Keratinocyte (primary cell): Measurements from ENCODE around the gene CSMD2. TPM values are rescaled to one million over a fixed set of nuclear protein-coding genes. Genes with fewer than 3 reads are reported as not detected.

Experiments
- DNase-seq: peaks from one replicate; pipeline ENCODE4 v3.0.0-alpha.2; 2011; ENCODE audit warnings: low read depth, missing footprints, low spot score
- FAIRE-seq: peaks from 2 replicates; lab custom pipeline; 2011; peaks lifted over from hg19 to GRCh38; lab: Jason Lieb, UNC
- H2AFZ ChIP-seq: 2 replicates; pipeline ENCODE4 v1.6.0; 2012; ENCODE audit warnings: low read length, control low read depth, inconsistent platforms; ENCODE audit not compliant: control insufficient read depth
- H3K27ac ChIP-seq: 2 replicates; pipeline ENCODE4 v1.5.1; 2011; ENCODE audit warnings: low read length; ENCODE audit not compliant: control insufficient read depth, insufficient read depth
- H3K27me3 ChIP-seq: 3 replicates; pipeline ENCODE4 v1.6.0; 2011; ENCODE audit warnings: low read length; ENCODE audit not compliant: control insufficient read depth, insufficient read depth; ENCODE audit errors: extremely low read depth
- H3K36me3 ChIP-seq, 2 experiments: 2 replicates in 1 of 2; 3 replicates in 1 of 2; pipeline ENCODE4 v1.5.1; 2011; ENCODE audit warnings: low read length in 2 of 2, mild to moderate bottlenecking in 1 of 2; ENCODE audit not compliant: control insufficient read depth in 2 of 2, insufficient read depth in 2 of 2; ENCODE audit errors: extremely low read depth in 1 of 2
- H3K4me1 ChIP-seq: 3 replicates; pipeline ENCODE4 v1.5.1; 2011; ENCODE audit warnings: low read length; ENCODE audit not compliant: control insufficient read depth, insufficient read depth; ENCODE audit errors: extremely low read depth
- H3K4me2 ChIP-seq: 3 replicates; pipeline ENCODE4 v1.6.0; 2011; ENCODE audit warnings: low read depth, low read length; ENCODE audit not compliant: control insufficient read depth, insufficient read depth; ENCODE audit errors: extremely low read depth
- H3K4me3 ChIP-seq, 3 experiments: fragments of 200-600 bp in 1 of 3; sonication (generic) in 1 of 3; 2 replicates in 2 of 3; 3 replicates in 1 of 3; pipeline ENCODE4 v1.5.1; 2011 to 2016; ENCODE audit warnings: low read length in 3 of 3, mild to moderate bottlenecking in 3 of 3, control low read depth in 2 of 3, inconsistent platforms in 1 of 3, low read depth in 1 of 3, mixed read lengths in 1 of 3, mixed run types in 1 of 3, moderate library complexity in 1 of 3; ENCODE audit not compliant: control insufficient read depth in 2 of 3, insufficient read depth in 2 of 3; ENCODE audit errors: extremely low read depth in 1 of 3
- H3K79me2 ChIP-seq: 2 replicates; pipeline ENCODE4 v1.6.0; 2012; ENCODE audit warnings: low read length; ENCODE audit not compliant: control insufficient read depth, insufficient read depth
- H3K9ac ChIP-seq: 3 replicates; pipeline ENCODE4 v1.6.0; 2011; ENCODE audit warnings: low read length; ENCODE audit not compliant: control insufficient read depth, insufficient read depth; ENCODE audit errors: extremely low read depth
- H3K9me1 ChIP-seq: 3 replicates; pipeline ENCODE4 v1.6.0; 2011; ENCODE audit warnings: low read length; ENCODE audit not compliant: control insufficient read depth, insufficient read depth; ENCODE audit errors: extremely low read depth
- H3K9me3 ChIP-seq: 2 replicates; pipeline ENCODE4 v1.5.1; 2012; ENCODE audit warnings: low read depth, low read length; ENCODE audit not compliant: control insufficient read depth
- H4K20me1 ChIP-seq: 3 replicates; pipeline ENCODE4 v1.6.0; 2011; ENCODE audit warnings: low read length; ENCODE audit not compliant: control insufficient read depth, insufficient read depth; ENCODE audit errors: extremely low read depth
- CTCF ChIP-seq, 3 experiments: IDR thresholded peaks in 1 of 3; conservative IDR thresholded peaks in 1 of 3; optimal IDR thresholded peaks in 1 of 3; 2 replicates in 2 of 3; 3 replicates in 1 of 3; pipeline versions ENCODE3 to v1.5.1; 2011; ENCODE audit warnings: low read length in 3 of 3, mild to moderate bottlenecking in 3 of 3, moderate library complexity in 2 of 3, control low read depth in 1 of 3, inconsistent platforms in 1 of 3; ENCODE audit not compliant: insufficient read depth in 2 of 3; ENCODE audit errors: extremely low read depth in 1 of 3
- EZH2 ChIP-seq: IDR thresholded peaks from one replicate; pipeline ENCODE4 v1.6.1; 2012; ENCODE audit warnings: inconsistent platforms, mild to moderate bottlenecking, low read length, moderate library complexity
- dilution Hi-C: fragments of 300-500 bp; cut with MboI; formaldehyde crosslinking; loops from one replicate; pipeline ENCODE4 v1.7.0; 2020; ENCODE audit warnings: low sequenced_read_pairs; ENCODE audit not compliant: extremely low pct_ligation_motif_present
- polyA plus RNA-seq, 5 experiments: library from polyadenylated mRNA; depleted of rRNA in 3 of 5; stranded (reverse) in 3 of 5; stranded (forward) in 1 of 5; unstranded in 1 of 5; fragments of >200 nt; gene quantifications; 1 replicate in 1 of 5; 2 replicates in 3 of 5; 3 replicates in 1 of 5; pipeline versions ENCODE4 v1.2.1 to v1.2.3, GENCODE V29; 2011 to 2012; ENCODE audit warnings: missing spikeins in 2 of 5, low read depth in 1 of 5, low replicate concordance in 1 of 5

CSMD2 gene
- polyA plus RNA-seq, 1 donor (not counting 4 experiments of a cell fraction or from before 2014, with no cell fraction given) = 2.0 TPM

- H3K27ac ChIP-seq = no peak overlapping the region
- no peak for FAIRE-seq
- H3K9ac ChIP-seq = no peak overlapping the region
- H4K20me1 ChIP-seq = no peaks in the 10 kb centered on the region
- no peaks in the 10 kb centered on the region for H3K9me1 ChIP-seq
- H3K36me3 ChIP-seq = peaks cover 0 to 3% of the 10 kb centered on the region in 2 experiments
- H3K79me2 ChIP-seq = peaks cover 13% of the 10 kb centered on the region
- dilution Hi-C loops = no loop called here
- H3K4me1 ChIP-seq = peaks cover 22% of the 10 kb centered on the region
- H3K9me3 ChIP-seq = no peaks in the 10 kb centered on the region
- no peak for DNase-seq
- TF ChIP-seq CTCF (optimal IDR thresholded peaks at IDR 0.05 in 1 of 3, IDR thresholded peaks at IDR 0.05 in 1 of 3, conservative IDR thresholded peaks at IDR 0.05 in 1 of 3; ENCODE audit: extremely low read depth in 1 of 3, insufficient read depth in 2 of 3, low read length in 3 of 3) = no peak
- no peak overlapping the region for H2AFZ ChIP-seq
- no peak overlapping the region for H3K4me3 ChIP-seq
- no peak overlapping the region for H3K4me2 ChIP-seq
- no peaks in the 10 kb centered on the region for H3K27me3 ChIP-seq
These were observed 695.3 kb downstream of the CSMD2 start for GRCh38 chr1:33469691-33470090.

- no peak overlapping the region for H3K4me2 ChIP-seq
- peaks cover 9% of the 10 kb centered on the region for H3K79me2 ChIP-seq
- no peaks in the 10 kb centered on the region for H4K20me1 ChIP-seq
- H3K9ac ChIP-seq = no peak overlapping the region
- no peak overlapping the region for H2AFZ ChIP-seq
- FAIRE-seq (no peak), DNase-seq (no peak)
- peaks cover 22% of the 10 kb centered on the region for H3K4me1 ChIP-seq
- no peaks in the 10 kb centered on the region for H3K27me3 ChIP-seq
- peaks cover 0 to 1% of the 10 kb centered on the region in 2 experiments for H3K36me3 ChIP-seq
- no peak overlapping the region for H3K27ac ChIP-seq
- TF ChIP-seq CTCF (optimal IDR thresholded peaks at IDR 0.05 in 1 of 3, IDR thresholded peaks at IDR 0.05 in 1 of 3, conservative IDR thresholded peaks at IDR 0.05 in 1 of 3; ENCODE audit: extremely low read depth in 1 of 3, insufficient read depth in 2 of 3, low read length in 3 of 3) = no peak
- no peak for TF ChIP-seq EZH2
- H3K9me3 ChIP-seq = no peaks in the 10 kb centered on the region
- dilution Hi-C loops = no loop called here
- no peaks in the 10 kb centered on the region for H3K9me1 ChIP-seq
- no peak overlapping the region for H3K4me3 ChIP-seq
These were observed 696.1 kb downstream of the CSMD2 start for GRCh38 chr1:33468967-33469366.
